Measurements from ENCODE around the gene CHCHD5. TPM values are rescaled to one million over a fixed set of nuclear protein-coding genes. Genes with fewer than 3 reads are reported as not detected.
A peak's percentile ranks its signal among the peaks of the same experiment; 100 is the strongest.
"Not testable (repeated sequence)": the region's sequence is repeated elsewhere in the genome, so short reads cannot be mapped to it uniquely, and the experiment has no call there.

CHCHD5 gene
- polyA plus RNA-seq, 3 donors: 37.1 to 77.3 (median 56.2) TPM

GRCh38 chr2:112566104-112566503 lies 18.3 kb upstream of the CHCHD5 start:
- Histone ChIP-seq H3K9me3 (replicated peaks in 1 of 2; ENCODE audit: control insufficient read depth in 1 of 2, insufficient read depth in 1 of 2, low read length in 2 of 2) (no peaks in the 10 kb centered on the region), H3K4me2 (replicated peaks; ENCODE audit: extremely low read depth, low read length, poor library complexity, severe bottlenecking) (no peak overlapping the region), H3K4me1 (ENCODE audit: control insufficient read depth in 1 of 2, insufficient read depth in 2 of 2, low read length in 2 of 2) (no peaks in the 10 kb centered on the region), H3K4me3 (replicated peaks in 1 of 3; ENCODE audit: low read depth in 2 of 3, low read length in 3 of 3) (no peak overlapping the region), H3K27ac (ENCODE audit: low read depth in 1 of 2, low read length in 2 of 2) (no peak overlapping the region), H2AFZ (ENCODE audit: insufficient read depth, low read depth, low read length, poor library complexity, severe bottlenecking) (no peak overlapping the region), H3K36me3 (replicated peaks in 1 of 2; ENCODE audit: control insufficient read depth in 1 of 2, insufficient read depth in 2 of 2, low read length in 2 of 2) (peaks cover 68 to 97% of the 10 kb centered on the region in 2 donors), H3K9ac (ENCODE audit: insufficient read depth, low read length, poor library complexity, severe bottlenecking) (no peak overlapping the region), H4K20me1 (ENCODE audit: insufficient read depth, low read length) (no peaks in the 10 kb centered on the region), H3K79me2 (ENCODE audit: insufficient read depth, low read length) (no peaks in the 10 kb centered on the region), H3K27me3 (ENCODE audit: control insufficient read depth in 2 of 2, insufficient read depth in 2 of 2, low read length in 2 of 2) (no peaks in the 10 kb centered on the region)
- H3K27me3 Mint-ChIP-seq (ENCODE audit: low read depth in 3 of 3): no peaks in the 10 kb centered on the region
- H3K4me3 Mint-ChIP-seq: no peak overlapping the region
- H3K4me1 Mint-ChIP-seq: no peaks in the 10 kb centered on the region
- no peak for TF ChIP-seq CTCF (IDR thresholded peaks at IDR 0.05)
- intact Hi-C loops (cut with micrococcal nuclease): no loop called here
- 29% methylated on average over 1 of the region's 3 CpGs for WGBS (ENCODE audit: insufficient coverage)
- H3K27ac Mint-ChIP-seq: peak overlapping the region in 1 of 7 donors; percentile 18
- peaks cover 0 to 6% (median 2%) of the 10 kb centered on the region in 7 donors for H3K9me3 Mint-ChIP-seq
- no peak for DNase-seq
- H3K36me3 Mint-ChIP-seq: peaks cover 82 to 91% of the 10 kb centered on the region in 2 donors

- H2AFZ ChIP-seq (ENCODE audit: insufficient read depth, low read depth, low read length, poor library complexity, severe bottlenecking); H3K27me3 ChIP-seq (ENCODE audit: control insufficient read depth in 2 of 2, insufficient read depth in 2 of 2, low read length in 2 of 2); H3K4me3 Mint-ChIP-seq; H3K4me1 Mint-ChIP-seq; H3K27ac ChIP-seq (ENCODE audit: low read depth in 1 of 2, low read length in 2 of 2); H3K9ac ChIP-seq (ENCODE audit: insufficient read depth, low read length, poor library complexity, severe bottlenecking); DNase-seq; intact Hi-C loops (cut with micrococcal nuclease); H3K9me3 Mint-ChIP-seq; H3K27me3 Mint-ChIP-seq (ENCODE audit: low read depth in 3 of 3); H3K4me1 ChIP-seq (ENCODE audit: control insufficient read depth in 1 of 2, insufficient read depth in 2 of 2, low read length in 2 of 2); H3K4me2 ChIP-seq (replicated peaks; ENCODE audit: extremely low read depth, low read length, poor library complexity, severe bottlenecking); H4K20me1 ChIP-seq (ENCODE audit: insufficient read depth, low read length); H3K27ac Mint-ChIP-seq; H3K79me2 ChIP-seq (ENCODE audit: insufficient read depth, low read length); H3K4me3 ChIP-seq (replicated peaks in 1 of 3; ENCODE audit: low read depth in 2 of 3, low read length in 3 of 3); H3K9me3 ChIP-seq (replicated peaks in 1 of 2; ENCODE audit: control insufficient read depth in 1 of 2, insufficient read depth in 1 of 2, low read length in 2 of 2): not testable (repeated sequence)
- H3K36me3 ChIP-seq (replicated peaks in 1 of 2; ENCODE audit: control insufficient read depth in 1 of 2, insufficient read depth in 2 of 2, low read length in 2 of 2): peaks cover 68 to 97% of the 10 kb centered on the region in 2 donors
- no CpG with 5 or more reads among the region's 5 CpGs for WGBS (ENCODE audit: insufficient coverage)
- peaks cover 82 to 91% of the 10 kb centered on the region in 2 donors for H3K36me3 Mint-ChIP-seq
These were observed 17.9 kb upstream of the CHCHD5 start for GRCh38 chr2:112566508-112566907.

Measured in CD14-positive monocyte (primary cell).